ENCODE measurements around the gene ZBTB46.

ZBTB46 gene

GRCh38 chr20:63765082-63765873, 65.8 kb downstream of the ZBTB46 start:
- DNase-seq: no peak

- no peak for DNase-seq
These were observed 71.6 kb downstream of the ZBTB46 start for GRCh38 chr20:63759377-63759901.

- DNase-seq: no peak
These were observed 72.9 kb downstream of the ZBTB46 start for GRCh38 chr20:63758152-63758551.

- peak; percentile 48 for DNase-seq
These were observed 74.4 kb downstream of the ZBTB46 start for GRCh38 chr20:63756648-63756991.

- no peak for DNase-seq
These were observed 75.0 kb downstream of the ZBTB46 start for GRCh38 chr20:63755933-63756647.

GRCh38 chr20:63754008-63754407, 77.1 kb downstream of the ZBTB46 start:
- no peak for DNase-seq

GRCh38 chr20:63753381-63753780, 77.7 kb downstream of the ZBTB46 start:
- no peak for DNase-seq

GRCh38 chr20:63752411-63753101, 78.5 kb downstream of the ZBTB46 start:
- no peak for DNase-seq

- peak; percentile 19 for DNase-seq
These were observed 79.4 kb downstream of the ZBTB46 start for GRCh38 chr20:63751471-63752271.

GRCh38 chr20:63750807-63751470, 80.1 kb downstream of the ZBTB46 start:
- peak; percentile 67 for DNase-seq

GRCh38 chr20:63749597-63750508, 81.2 kb downstream of the ZBTB46 start:
- DNase-seq: no peak

GRCh38 chr20:63748934-63749270, 82.2 kb downstream of the ZBTB46 start:
- DNase-seq: no peak

- no peak for DNase-seq
These were observed 82.8 kb downstream of the ZBTB46 start for GRCh38 chr20:63748070-63748933.

- DNase-seq: no peak
These were observed 83.4 kb downstream of the ZBTB46 start for GRCh38 chr20:63747622-63748069.

GRCh38 chr20:63746751-63747315, 84.2 kb downstream of the ZBTB46 start:
- no peak for DNase-seq

- DNase-seq: no peak
These were observed 84.9 kb downstream of the ZBTB46 start for GRCh38 chr20:63745961-63746731.

GRCh38 chr20:63745424-63745805, 85.6 kb downstream of the ZBTB46 start:
- DNase-seq: no peak

- DNase-seq: no peak
These were observed 86.3 kb downstream of the ZBTB46 start for GRCh38 chr20:63744574-63745423.

Data from CD4-positive, alpha-beta T cell treated with Interleukin-17A for 1 hour (primary cell).